T-helper 17 cell (primary cell): ENCODE measurements around the gene PTPRS. TPM values are rescaled to one million over a fixed set of nuclear protein-coding genes. Genes with fewer than 3 reads are reported as not detected.
"Not testable (repeated sequence)": the region's sequence is repeated elsewhere in the genome, so short reads cannot be mapped to it uniquely, and the experiment has no call there.

Experiments
- ATAC-seq: fragments of 150-1000 bp; cut with Tn5 transposase; 2 replicates; pipeline ENCODE4 v1.10.0; 2021; ENCODE audit warnings: mild to moderate bottlenecking, moderate library complexity
- DNase-seq, 3 donors: peaks; one replicate each; pipeline versions ENCODE4 v3.0.0 to v3.0.0-alpha.2; 2020 to 2021
- H3K9me3 ChIP-seq: one replicate; pipeline ENCODE4 v1.7.0; 2013; ENCODE audit warnings: low read length, mild to moderate bottlenecking; ENCODE audit not compliant: control insufficient read depth, poor library complexity, severe bottlenecking
- H3K27ac Mint-ChIP-seq: one replicate; pipeline ENCODE4 v1.8.0; 2022; ENCODE audit warnings: mild to moderate bottlenecking, moderate library complexity, mixed read lengths
- H3K27me3 Mint-ChIP-seq: one replicate; pipeline ENCODE4 v1.8.0; 2022; ENCODE audit warnings: mixed read lengths
- H3K36me3 Mint-ChIP-seq: one replicate; pipeline ENCODE4 v1.8.0; 2022; ENCODE audit warnings: low read depth, mixed read lengths
- H3K4me1 Mint-ChIP-seq: one replicate; pipeline ENCODE4 v1.8.0; 2022; ENCODE audit warnings: mild to moderate bottlenecking, mixed read lengths
- H3K4me3 Mint-ChIP-seq: one replicate; pipeline ENCODE4 v1.8.0; 2022; ENCODE audit warnings: mild to moderate bottlenecking, moderate library complexity, mixed read lengths
- total RNA-seq, 4 donors: library from RNA in 2 of 4; stranded (reverse) in 2 of 4; gene quantifications; one replicate each; pipeline ENCODE4 v1.2.3 and lab custom pipeline; 2022 to 2026

The PTPRS gene
- total RNA-seq, 2 donors from 2014 or later: 1.2 to 2.9 TPM

DNA sequence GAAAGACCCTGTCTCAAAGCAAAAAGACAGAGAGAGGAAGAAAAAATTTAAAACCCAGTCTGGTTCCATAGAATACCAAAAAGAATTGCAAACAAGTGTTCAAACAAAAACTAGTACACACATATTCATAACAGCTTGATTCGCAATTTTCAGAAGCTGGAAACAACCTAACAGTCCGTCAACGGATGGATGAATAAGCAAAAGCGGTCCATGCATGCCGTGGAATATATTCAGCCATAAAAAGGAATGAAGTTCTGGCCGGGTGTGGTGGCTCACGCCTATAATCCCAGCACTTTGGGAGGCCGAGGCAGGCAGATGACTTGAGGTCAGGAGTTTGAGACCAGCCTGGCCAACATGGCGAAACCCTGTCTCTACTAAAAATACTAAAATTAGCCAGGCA lies 21.2 kb upstream of the PTPRS start:
- H3K36me3 Mint-ChIP-seq, DNase-seq, H3K9me3 ChIP-seq, ATAC-seq, H3K4me1 Mint-ChIP-seq, H3K27ac Mint-ChIP-seq, H3K4me3 Mint-ChIP-seq: not testable (repeated sequence)
- peaks cover 36% of the 10 kb centered on the region for H3K27me3 Mint-ChIP-seq

DNA sequence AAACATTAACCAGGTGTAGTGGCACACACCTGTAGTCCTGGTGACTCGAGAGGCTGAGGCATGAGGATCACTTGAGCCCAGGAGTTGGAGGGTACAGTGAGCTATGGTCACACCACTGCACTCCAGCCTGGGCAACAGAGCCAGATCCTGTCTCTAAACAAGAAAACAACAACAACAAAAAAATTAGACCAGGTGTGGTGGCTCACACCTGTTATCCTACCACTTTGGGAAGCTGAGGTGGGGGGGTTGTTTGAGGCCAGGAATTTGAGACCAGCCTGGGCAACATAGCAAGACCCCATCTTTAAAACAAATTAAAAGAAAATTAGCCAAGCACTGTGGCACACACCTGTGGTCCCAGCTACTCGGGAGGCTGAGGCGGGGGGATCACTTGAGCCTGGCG lies 20.8 kb upstream of the PTPRS start:
- Mint-ChIP-seq H3K4me1 (peaks cover 4% of the 10 kb centered on the region), H3K27ac (no peak overlapping the region)

DNA sequence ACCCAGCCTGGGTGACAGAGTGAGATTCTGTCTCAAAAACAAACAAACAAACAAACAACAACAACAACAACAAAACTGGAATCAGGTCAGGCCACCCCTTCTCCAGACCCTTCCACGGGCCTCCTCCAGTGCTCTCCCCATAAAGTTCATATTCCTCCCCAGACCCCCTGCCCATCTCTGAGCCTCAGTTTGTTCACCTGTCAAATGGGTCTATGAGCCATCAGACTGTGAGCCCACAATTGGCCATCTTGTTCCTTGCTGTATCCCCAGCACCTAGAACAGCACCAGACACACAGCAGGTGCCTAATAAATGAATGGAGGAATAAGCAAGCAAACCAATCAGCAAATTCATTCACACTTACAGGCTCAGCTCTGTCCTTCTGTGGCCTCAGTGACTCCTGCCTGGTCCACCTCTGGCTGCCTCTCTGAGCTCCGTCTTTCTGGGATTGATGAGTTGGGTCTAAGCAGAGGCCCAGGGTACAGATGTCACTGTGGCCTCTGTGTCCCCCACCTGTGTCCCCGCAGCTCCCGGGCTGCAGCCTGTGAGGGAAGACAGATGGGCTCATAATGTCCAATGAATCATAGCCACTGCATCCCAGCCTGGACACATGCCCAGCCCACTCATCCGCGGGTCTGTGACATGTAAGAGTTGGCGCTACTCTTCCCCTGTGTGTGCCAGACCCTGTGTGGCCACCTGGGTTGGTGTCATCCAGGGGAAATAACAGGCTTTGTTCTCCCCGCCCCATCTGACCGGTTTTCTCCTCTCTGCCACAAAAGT lies 19.6 kb upstream of the PTPRS start:
- no peak overlapping the region for H3K27ac Mint-ChIP-seq
- peaks cover 5% of the 10 kb centered on the region for H3K36me3 Mint-ChIP-seq
- H3K4me3 Mint-ChIP-seq: no peak overlapping the region
- no peak for DNase-seq
- peaks cover 4% of the 10 kb centered on the region for H3K4me1 Mint-ChIP-seq
- H3K27me3 Mint-ChIP-seq: peaks cover 51% of the 10 kb centered on the region
- H3K9me3 ChIP-seq: no peaks in the 10 kb centered on the region
- ATAC-seq: no peak

More for the DNA sequence above, 20.8 kb upstream of the PTPRS start:
- no peak overlapping the region for H3K4me3 Mint-ChIP-seq
- H3K9me3 ChIP-seq: no peaks in the 10 kb centered on the region
- no peak for DNase-seq
- peaks cover 41% of the 10 kb centered on the region for H3K27me3 Mint-ChIP-seq
- H3K36me3 Mint-ChIP-seq: peaks cover 2% of the 10 kb centered on the region
- ATAC-seq: no peak

DNA sequence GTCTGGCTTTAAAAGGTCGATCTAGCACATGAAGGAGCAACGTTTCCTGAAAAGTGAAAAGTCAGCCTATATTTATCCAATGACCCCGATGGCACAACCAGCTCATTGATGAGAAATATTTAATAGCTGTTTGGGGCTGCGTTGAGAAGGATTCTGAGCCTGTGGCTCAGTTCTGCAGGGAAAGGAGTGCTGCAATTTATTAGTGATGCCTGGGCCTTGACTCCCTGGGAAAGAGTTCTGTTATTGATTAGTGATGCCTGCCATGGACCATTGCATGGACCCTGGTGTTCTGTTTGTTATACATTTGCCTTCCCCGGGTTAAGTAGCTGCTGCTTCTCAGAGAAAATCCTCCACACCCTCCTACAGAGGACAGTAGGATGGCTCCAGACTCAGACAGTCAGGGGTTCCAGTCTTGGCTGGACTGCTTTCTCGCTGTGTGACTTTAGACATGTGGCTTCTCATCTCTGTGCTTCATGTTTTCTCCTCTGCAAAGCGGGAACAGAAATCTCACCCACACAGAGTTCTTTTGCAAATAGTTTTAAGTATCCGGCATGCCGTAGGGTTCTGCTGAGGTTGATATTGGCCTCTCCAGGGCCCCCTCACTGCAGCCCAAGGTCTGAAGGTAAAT lies 17.7 kb upstream of the PTPRS start:
- H3K27me3 Mint-ChIP-seq: peaks cover 68% of the 10 kb centered on the region

DNA sequence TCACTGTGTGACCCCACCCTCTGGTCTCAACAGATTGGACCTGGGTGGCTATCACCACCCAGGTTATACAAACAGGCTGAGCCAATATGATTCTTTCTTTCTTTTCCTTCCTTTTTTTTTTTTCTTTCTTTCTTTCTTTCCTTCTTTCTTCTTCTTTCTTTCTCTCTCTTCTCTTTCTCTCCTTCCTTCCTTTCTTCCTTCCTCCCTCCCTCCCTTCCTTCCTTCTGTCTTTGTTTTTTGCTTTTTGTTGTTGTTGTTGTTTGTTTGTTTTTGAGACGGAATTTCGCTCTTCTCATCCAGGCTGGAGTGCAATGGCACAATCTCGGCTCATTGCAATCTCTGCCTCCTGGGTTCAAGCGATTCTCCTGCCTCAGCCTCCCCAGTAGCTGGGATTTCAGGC lies 17.0 kb upstream of the PTPRS start:
- Mint-ChIP-seq H3K4me1 (peaks cover 4% of the 10 kb centered on the region), H3K27ac (no peak overlapping the region), H3K36me3 (peaks cover 5% of the 10 kb centered on the region), H3K27me3 (peaks cover 68% of the 10 kb centered on the region), H3K4me3 (no peak overlapping the region)
- no peaks in the 10 kb centered on the region for H3K9me3 ChIP-seq
- DNase-seq (no peak), ATAC-seq (no peak)

More for the DNA sequence above, 17.7 kb upstream of the PTPRS start:
- peaks cover 5% of the 10 kb centered on the region for H3K36me3 Mint-ChIP-seq
- no peak for DNase-seq
- ATAC-seq: no peak
- no peak overlapping the region for H3K27ac Mint-ChIP-seq
- no peaks in the 10 kb centered on the region for H3K9me3 ChIP-seq
- H3K4me3 Mint-ChIP-seq: no peak overlapping the region
- H3K4me1 Mint-ChIP-seq: peaks cover 4% of the 10 kb centered on the region

DNA sequence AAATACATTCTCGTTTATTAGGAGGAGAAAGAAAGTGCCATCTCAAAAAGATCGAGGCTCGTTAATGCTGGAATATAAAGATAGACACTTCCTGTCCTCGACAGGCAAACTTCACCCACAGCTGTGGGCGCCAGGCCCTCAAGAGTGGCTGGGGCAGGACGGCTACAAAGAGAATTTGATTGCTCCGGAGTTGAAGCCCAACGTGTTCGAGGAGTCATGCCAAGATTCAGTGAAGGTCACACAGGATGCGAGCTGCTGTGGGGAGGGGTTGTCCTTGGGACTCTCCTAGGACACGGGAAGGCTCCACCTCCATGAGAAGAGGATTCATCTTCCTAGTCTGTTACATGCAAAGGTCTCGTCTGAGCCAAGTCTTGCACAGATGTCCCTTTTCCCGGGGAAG lies 16.3 kb upstream of the PTPRS start:
- Mint-ChIP-seq H3K4me1 (peaks cover 4% of the 10 kb centered on the region), H3K4me3 (no peak overlapping the region), H3K27ac (no peak overlapping the region), H3K36me3 (peaks cover 2% of the 10 kb centered on the region), H3K27me3 (peaks cover 68% of the 10 kb centered on the region)
- DNase-seq (no peak), ATAC-seq (no peak)
- no peaks in the 10 kb centered on the region for H3K9me3 ChIP-seq

DNA sequence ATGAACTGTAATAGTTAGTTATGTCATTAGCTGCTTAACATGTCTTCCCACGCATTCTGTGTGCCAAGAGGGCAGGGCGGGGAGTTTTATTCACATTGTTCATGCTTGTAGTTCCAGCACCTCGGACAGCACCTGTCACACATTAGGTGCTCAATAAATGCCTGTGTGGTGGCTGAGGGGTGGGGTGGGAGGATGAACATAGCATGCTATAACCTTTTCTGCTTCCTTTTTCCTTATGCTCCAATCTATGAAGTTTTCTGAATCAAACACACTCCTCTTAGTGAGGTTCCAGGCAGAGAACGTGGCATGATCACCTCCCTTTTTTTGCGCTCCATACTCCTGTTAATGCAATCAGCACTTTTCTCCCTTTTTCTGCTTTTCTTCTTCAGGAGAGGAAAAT lies 15.8 kb upstream of the PTPRS start:
- H3K27ac Mint-ChIP-seq: no peak overlapping the region
- no peaks in the 10 kb centered on the region for H3K9me3 ChIP-seq
- peaks cover 68% of the 10 kb centered on the region for H3K27me3 Mint-ChIP-seq
- ATAC-seq (no peak), DNase-seq (no peak)
- H3K4me1 Mint-ChIP-seq: peaks cover 4% of the 10 kb centered on the region
- H3K4me3 Mint-ChIP-seq: no peak overlapping the region
- H3K36me3 Mint-ChIP-seq: peaks cover 2% of the 10 kb centered on the region

DNA sequence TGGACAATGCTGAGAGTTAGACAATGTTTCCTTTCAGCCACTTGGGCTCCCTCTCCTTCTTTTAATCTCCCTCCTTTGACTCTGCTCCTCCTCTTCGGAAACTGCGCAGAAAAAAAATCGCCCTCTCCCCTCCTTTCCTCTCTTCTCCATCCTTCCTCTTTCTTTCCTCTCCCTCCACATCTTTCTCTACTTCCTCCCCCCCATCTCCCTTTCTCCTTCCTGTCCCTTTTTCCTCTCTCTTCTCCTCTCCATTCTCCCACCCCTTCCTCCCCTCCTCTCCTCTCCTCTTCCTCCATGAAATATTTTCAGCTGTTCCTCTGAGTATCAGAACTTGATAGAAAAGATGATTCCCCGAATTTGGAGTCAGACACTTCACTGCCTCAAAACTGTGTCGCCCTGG lies 15.1 kb upstream of the PTPRS start:
- Mint-ChIP-seq H3K4me3 (no peak overlapping the region), H3K36me3 (peaks cover 2% of the 10 kb centered on the region), H3K27ac (no peak overlapping the region), H3K27me3 (peaks cover 66% of the 10 kb centered on the region), H3K4me1 (peaks cover 4% of the 10 kb centered on the region)
- ATAC-seq (no peak), DNase-seq (no peak)
- H3K9me3 ChIP-seq: no peaks in the 10 kb centered on the region

DNA sequence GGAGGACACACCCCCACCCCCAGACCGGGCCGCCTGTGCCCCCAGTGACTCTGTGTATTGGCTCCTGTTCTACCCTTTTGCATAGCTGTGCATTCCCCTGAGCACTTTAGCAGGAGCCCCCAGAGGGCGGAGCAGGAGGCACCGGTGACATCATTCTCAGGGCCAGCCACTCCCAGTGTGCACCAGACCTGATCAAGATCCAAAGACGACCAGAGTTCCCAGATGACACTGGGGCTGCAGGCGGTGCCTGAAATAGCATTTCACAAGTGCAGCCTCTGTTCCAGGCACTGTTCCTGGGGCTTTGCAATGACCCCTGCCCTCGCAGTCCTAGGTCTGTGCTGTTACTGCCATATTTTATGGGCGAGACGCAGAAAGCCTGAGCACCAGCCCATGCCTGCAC lies 14.5 kb upstream of the PTPRS start:
- no peak for DNase-seq
- Mint-ChIP-seq H3K4me3 (no peak overlapping the region), H3K4me1 (peaks cover 4% of the 10 kb centered on the region), H3K27me3 (peaks cover 60% of the 10 kb centered on the region), H3K27ac (no peak overlapping the region), H3K36me3 (peaks cover 2% of the 10 kb centered on the region)
- no peak for ATAC-seq
- no peaks in the 10 kb centered on the region for H3K9me3 ChIP-seq

DNA sequence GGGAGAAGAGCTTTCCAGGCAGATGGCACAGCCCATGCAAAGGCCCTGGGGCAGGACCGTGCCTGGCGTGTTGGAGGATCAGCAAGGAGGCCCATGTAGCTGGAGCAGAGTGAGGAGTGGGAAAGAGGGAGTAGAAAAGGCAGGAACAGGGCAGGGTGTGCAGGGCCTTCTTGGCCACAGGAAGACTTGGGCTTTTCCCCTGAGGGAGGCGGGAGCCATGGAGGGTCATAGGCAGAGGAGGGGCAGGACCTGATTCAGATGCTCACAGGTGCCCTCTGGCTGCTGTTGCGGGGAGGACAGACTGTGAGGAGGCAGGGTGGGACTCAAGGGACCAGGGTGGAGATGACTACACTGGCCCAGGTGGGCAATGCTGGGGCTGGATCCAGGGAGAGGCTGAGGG lies 13.8 kb upstream of the PTPRS start:
- Mint-ChIP-seq H3K4me3 (no peak overlapping the region), H3K27me3 (peaks cover 56% of the 10 kb centered on the region), H3K27ac (no peak overlapping the region), H3K36me3 (peaks cover 2% of the 10 kb centered on the region), H3K4me1 (peaks cover 4% of the 10 kb centered on the region)
- no peaks in the 10 kb centered on the region for H3K9me3 ChIP-seq
- ATAC-seq (no peak), DNase-seq (no peak)

DNA sequence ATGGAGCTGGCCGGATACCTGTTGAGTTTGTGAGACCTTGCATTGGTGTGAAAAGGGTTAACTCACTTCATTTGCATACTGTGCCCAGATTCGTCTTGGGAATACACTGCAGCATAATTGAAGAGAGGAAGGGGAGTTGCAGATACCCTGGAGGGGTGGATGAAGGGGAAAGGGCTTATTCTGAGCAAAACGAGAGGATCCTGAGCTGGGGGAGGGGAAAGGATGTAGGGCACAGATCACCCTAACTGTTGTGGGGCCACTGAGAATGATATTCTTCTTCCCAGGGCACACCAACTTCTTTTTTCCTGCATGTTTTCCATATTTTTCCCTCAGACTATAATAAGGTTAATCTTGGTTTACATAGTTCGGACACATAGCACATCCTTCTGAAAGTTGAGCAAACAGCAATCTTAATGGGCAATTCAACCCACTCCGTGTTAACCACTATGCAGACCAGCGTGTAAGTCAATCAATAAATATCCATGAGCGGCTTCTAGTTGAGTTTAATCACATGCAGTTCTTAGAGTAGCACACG lies 11.7 kb upstream of the PTPRS start:
- Mint-ChIP-seq H3K4me1 (no peaks in the 10 kb centered on the region), H3K4me3 (no peak overlapping the region), H3K27me3 (peaks cover 42% of the 10 kb centered on the region), H3K36me3 (peaks cover 2% of the 10 kb centered on the region), H3K27ac (no peak overlapping the region)
- no peaks in the 10 kb centered on the region for H3K9me3 ChIP-seq
- no peak for ATAC-seq
- DNase-seq: no peak

DNA sequence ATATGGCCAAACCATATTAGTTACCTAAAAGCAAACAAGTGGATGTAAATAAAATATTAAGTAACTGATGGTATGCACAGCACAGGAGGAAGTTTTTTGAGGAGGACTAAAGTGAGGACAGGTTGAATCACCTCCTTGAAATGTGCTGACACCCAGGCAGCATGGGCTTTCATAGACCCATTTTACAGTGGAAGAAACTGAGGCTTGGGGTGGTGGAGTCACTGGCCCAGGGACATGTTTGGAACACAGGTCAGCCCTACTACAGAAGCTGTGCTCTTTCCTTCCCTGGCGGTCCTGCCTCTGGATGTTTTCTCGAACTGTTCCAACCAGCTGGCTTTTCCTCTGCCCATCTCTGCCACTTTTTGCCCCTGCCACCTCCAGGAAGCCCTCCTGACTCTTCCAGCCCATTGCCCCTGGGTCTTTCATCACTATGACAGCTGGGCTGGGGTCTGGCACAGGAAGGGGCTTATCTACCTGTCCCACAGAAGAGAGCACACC lies 11.2 kb upstream of the PTPRS start:
- H3K4me1 Mint-ChIP-seq: no peaks in the 10 kb centered on the region
- DNase-seq (no peak), ATAC-seq (no peak)
- no peak overlapping the region for H3K4me3 Mint-ChIP-seq
- H3K9me3 ChIP-seq: no peaks in the 10 kb centered on the region
- H3K27me3 Mint-ChIP-seq: peaks cover 37% of the 10 kb centered on the region
- no peak overlapping the region for H3K27ac Mint-ChIP-seq
- H3K36me3 Mint-ChIP-seq: peaks cover 2% of the 10 kb centered on the region

DNA sequence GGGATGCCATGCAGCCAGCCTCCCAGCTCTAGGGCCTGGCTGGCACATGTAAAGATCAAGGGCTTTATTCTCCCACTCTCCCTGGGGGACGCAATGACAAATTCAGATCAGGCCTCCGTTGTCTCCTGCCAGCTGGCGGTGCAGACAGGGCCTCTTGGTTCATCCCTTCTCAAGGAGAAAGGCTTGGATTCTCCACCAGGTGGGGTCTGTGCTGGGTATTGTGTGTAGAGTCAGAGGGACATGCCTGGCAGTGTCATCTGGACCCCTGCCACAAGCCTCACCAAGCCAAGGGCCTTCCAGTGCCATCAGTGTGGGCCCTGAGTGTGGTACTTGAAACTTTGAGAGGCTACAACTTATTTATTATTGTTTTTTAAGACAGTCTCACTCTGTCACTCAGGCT lies 8.4 kb upstream of the PTPRS start:
- Mint-ChIP-seq H3K27ac (no peak overlapping the region), H3K4me1 (no peaks in the 10 kb centered on the region), H3K27me3 (peaks cover 21% of the 10 kb centered on the region), H3K36me3 (no peaks in the 10 kb centered on the region), H3K4me3 (no peak overlapping the region)
- no peak for DNase-seq
- no peak for ATAC-seq
- no peaks in the 10 kb centered on the region for H3K9me3 ChIP-seq
